GM19193 (cell line): ENCODE results near the gene GPC6.

ENCODE experiments used
- POLR2A ChIP-seq: IDR thresholded peaks from 4 replicates; pipeline ENCODE4 v1.6.1; 2011; ENCODE audit not compliant: insufficient read depth, insufficient read length; ENCODE audit errors: extremely low read depth

The GPC6 gene

GRCh38 chr13:94157705-94158218 lies 931.2 kb downstream of the GPC6 start:
- no peak for TF ChIP-seq POLR2A

- TF ChIP-seq POLR2A, result no peak
Measured at GRCh38 chr13:94160875-94161274, 934.3 kb downstream of the GPC6 start.

GRCh38 chr13:94162289-94162688 lies 935.7 kb downstream of the GPC6 start:
- TF ChIP-seq POLR2A, result no peak

GRCh38 chr13:94163535-94163934 lies 936.9 kb downstream of the GPC6 start:
- no peak for TF ChIP-seq POLR2A

- TF ChIP-seq POLR2A, result no peak
Measured at GRCh38 chr13:94168783-94169453, 942.3 kb downstream of the GPC6 start.

- no peak for TF ChIP-seq POLR2A
Measured at GRCh38 chr13:94169454-94170144, 943.0 kb downstream of the GPC6 start.

GRCh38 chr13:94170145-94170571 lies 943.6 kb downstream of the GPC6 start:
- TF ChIP-seq POLR2A, result no peak

GRCh38 chr13:94172416-94172815 lies 945.8 kb downstream of the GPC6 start:
- no peak for TF ChIP-seq POLR2A

- TF ChIP-seq POLR2A, result no peak
Measured at GRCh38 chr13:94173312-94173854, 946.8 kb downstream of the GPC6 start.

- TF ChIP-seq POLR2A, result no peak
Measured at GRCh38 chr13:94174009-94174408, 947.4 kb downstream of the GPC6 start.

- no peak for TF ChIP-seq POLR2A
Measured at GRCh38 chr13:94175076-94175475, 948.5 kb downstream of the GPC6 start.

GRCh38 chr13:94176561-94176960 lies 950.0 kb downstream of the GPC6 start:
- TF ChIP-seq POLR2A, result no peak

GRCh38 chr13:94177041-94177440 lies 950.4 kb downstream of the GPC6 start:
- TF ChIP-seq POLR2A, result no peak

GRCh38 chr13:94178625-94179244 lies 952.1 kb downstream of the GPC6 start:
- TF ChIP-seq POLR2A, result no peak

GRCh38 chr13:94181461-94182107 lies 955.0 kb downstream of the GPC6 start:
- no peak for TF ChIP-seq POLR2A
